Activated T-helper 2 cell treated with anti-CD3 and anti-CD28 coated beads, Interferon-gamma antibody, Interleukin-2, Interleukin-4, amounts not matched to agents 10 μg/mL and 5 μg/mL and 100 μg/mL, durations not matched to agents 14 hours and 24 hours and 36 hours (primary cell): Measurements from ENCODE around the gene FAM136A. TPM values are rescaled to one million over a fixed set of nuclear protein-coding genes. Genes with fewer than 3 reads are reported as not detected.
A peak's percentile ranks its signal among the peaks of the same experiment; 100 is the strongest.

ENCODE experiments used
- DNase-seq: peaks from one replicate; pipeline ENCODE4 v3.0.0; 2021; ENCODE audit warnings: low spot score
- H3K27ac Mint-ChIP-seq: one replicate; pipeline ENCODE4 v1.8.0; 2021; ENCODE audit warnings: mixed read lengths
- H3K27me3 Mint-ChIP-seq: one replicate; pipeline ENCODE4 v1.8.0; 2021; ENCODE audit warnings: low read depth, mixed read lengths
- H3K36me3 Mint-ChIP-seq: one replicate; pipeline ENCODE4 v1.8.0; 2021; ENCODE audit warnings: low read depth, mixed read lengths
- H3K4me1 Mint-ChIP-seq: one replicate; pipeline ENCODE4 v1.8.0; 2021; ENCODE audit warnings: low read depth, mixed read lengths
- H3K4me3 Mint-ChIP-seq: one replicate; pipeline ENCODE4 v1.8.0; 2021; ENCODE audit warnings: low read depth, mild to moderate bottlenecking, moderate library complexity, mixed read lengths
- H3K9me3 Mint-ChIP-seq: one replicate; pipeline ENCODE4 v1.8.0; 2021; ENCODE audit warnings: mixed read lengths
- intact Hi-C: fragments of 100-400 bp; cut with micrococcal nuclease; formaldehyde crosslinking; loops from one replicate; pipeline ENCODE4 v1.15.1; 2023
- total RNA-seq: library from RNA; stranded (reverse); gene quantifications from 2 replicates; pipeline ENCODE4 v1.2.3, GENCODE V29; 2022

Gene FAM136A
- total RNA-seq = 71.3 and 71.8 TPM in 2 replicates

- intact Hi-C loops = loop anchor here (1.0 to 10.0 kb wide), 3 partner anchors 8 to 483 kb away; partner anchors contain the start of gene SNRPG
- DNase-seq = peak; percentile 86
- Mint-ChIP-seq H3K36me3 (peaks cover 41% of the 10 kb centered on the region), H3K27me3 (no peaks in the 10 kb centered on the region), H3K4me3 (peak within 1 kb of the TSS; percentile 88), H3K9me3 (no peaks in the 10 kb centered on the region), H3K27ac (peak within 1 kb of the TSS; percentile 90), H3K4me1 (peaks cover 31% of the 10 kb centered on the region)
Measured at GRCh38 chr2:70301344-70302194, at the start of gene FAM136A. Gene FAM136A (minus strand): TSS chr2:70302067. CDS start chr2:70302011, 56 bp downstream.

DNA sequence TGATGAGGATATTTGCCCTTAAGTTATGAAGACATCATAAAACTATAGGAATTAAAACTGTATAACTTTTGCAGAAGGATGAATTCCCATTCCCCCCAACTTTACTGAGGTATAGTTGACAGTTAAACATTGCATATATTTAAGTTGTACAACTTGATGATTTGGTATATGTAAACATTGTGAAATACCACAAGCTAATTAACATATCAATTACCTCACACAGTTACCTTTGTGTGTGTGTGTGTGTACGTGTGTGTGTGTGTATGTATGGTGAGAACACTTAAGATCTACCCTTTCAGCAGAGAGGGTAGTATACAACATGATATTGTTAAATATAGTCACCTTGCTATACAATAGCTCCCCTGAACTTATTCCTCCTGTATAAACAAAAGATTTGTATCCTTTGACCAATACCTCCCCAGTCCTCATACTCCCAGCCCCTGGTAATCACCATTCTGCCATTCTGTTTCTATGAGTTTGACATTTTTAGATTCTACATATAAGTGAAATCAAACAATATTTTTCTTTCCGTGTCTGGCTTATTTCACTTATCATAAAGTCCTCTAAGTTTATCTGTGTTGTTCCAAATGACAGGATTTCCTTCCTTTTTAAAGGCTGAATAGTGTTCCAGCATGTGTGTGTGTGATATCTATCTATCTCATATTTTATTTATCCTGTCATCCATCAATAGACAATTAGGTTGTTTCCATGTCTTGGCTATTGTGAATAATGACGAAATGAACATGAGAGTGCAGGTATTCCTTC, 48.2 kb upstream of the FAM136A start:
- Mint-ChIP-seq H3K27me3 (peaks cover 21% of the 10 kb centered on the region), H3K4me1 (no peaks in the 10 kb centered on the region), H3K27ac (no peak overlapping the region), H3K36me3 (no peaks in the 10 kb centered on the region), H3K9me3 (no peaks in the 10 kb centered on the region), H3K4me3 (no peak overlapping the region)
- no peak for DNase-seq
- intact Hi-C loops = no loop called here

DNA sequence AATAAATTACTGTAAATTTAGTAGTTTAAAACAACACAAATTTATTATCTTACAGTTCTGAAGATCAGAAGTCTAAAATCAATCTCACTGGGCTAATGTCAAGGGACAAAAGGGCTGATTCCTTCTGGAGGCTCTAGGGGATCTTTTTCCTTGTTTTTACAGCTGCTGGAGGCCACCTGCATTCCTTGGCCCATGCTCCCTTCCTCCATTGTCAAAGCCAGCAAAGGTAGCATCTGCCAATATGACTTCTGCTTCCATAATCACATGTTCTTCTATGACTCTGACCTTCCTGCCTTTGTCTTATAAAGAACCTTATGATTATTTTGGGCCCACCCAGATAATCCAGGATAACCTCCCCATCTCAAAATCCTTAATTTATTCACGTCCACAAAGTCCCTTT, 46.0 kb upstream of the FAM136A start:
- Mint-ChIP-seq H3K9me3 (no peaks in the 10 kb centered on the region), H3K27me3 (peaks cover 26% of the 10 kb centered on the region), H3K4me3 (no peak overlapping the region), H3K36me3 (no peaks in the 10 kb centered on the region), H3K27ac (no peak overlapping the region), H3K4me1 (no peaks in the 10 kb centered on the region)
- intact Hi-C loops = no loop called here
- no peak for DNase-seq

- H3K4me1 Mint-ChIP-seq = no peaks in the 10 kb centered on the region
- no peaks in the 10 kb centered on the region for H3K9me3 Mint-ChIP-seq
- no peak overlapping the region for H3K4me3 Mint-ChIP-seq
- H3K27me3 Mint-ChIP-seq = peaks cover 19% of the 10 kb centered on the region
- DNase-seq = no peak
- H3K36me3 Mint-ChIP-seq = no peaks in the 10 kb centered on the region
- intact Hi-C loops = loop anchor here (5.0 kb wide), 1 partner anchor 273 kb away; no protein-coding TSS in a partner anchor
- H3K27ac Mint-ChIP-seq = no peak overlapping the region
Measured at GRCh38 chr2:70344195-70344594, 42.3 kb upstream of the FAM136A start.

DNA sequence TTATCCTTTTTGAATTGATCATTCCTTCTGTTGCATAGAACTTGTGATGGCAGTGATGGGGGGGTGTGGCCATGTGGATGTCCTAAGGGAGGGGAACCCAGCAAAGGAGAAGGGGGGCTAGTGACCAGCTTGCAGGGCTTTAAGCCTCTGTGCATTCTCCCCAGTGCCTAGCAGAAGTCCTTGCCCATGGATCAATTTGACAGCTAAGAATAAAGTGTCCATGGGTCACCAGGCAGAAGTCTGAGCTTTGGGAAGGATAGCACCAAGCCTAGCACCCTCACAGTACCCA, 39.6 kb upstream of the FAM136A start:
- Mint-ChIP-seq H3K36me3 (no peaks in the 10 kb centered on the region), H3K9me3 (no peaks in the 10 kb centered on the region), H3K4me3 (no peak overlapping the region), H3K27me3 (peaks cover 15% of the 10 kb centered on the region), H3K4me1 (no peaks in the 10 kb centered on the region), H3K27ac (no peak overlapping the region)
- no peak for DNase-seq
- intact Hi-C loops = loop anchor here (1.0 to 5.0 kb wide), 2 partner anchors 276 to 307 kb away; no protein-coding TSS in a partner anchor

DNA sequence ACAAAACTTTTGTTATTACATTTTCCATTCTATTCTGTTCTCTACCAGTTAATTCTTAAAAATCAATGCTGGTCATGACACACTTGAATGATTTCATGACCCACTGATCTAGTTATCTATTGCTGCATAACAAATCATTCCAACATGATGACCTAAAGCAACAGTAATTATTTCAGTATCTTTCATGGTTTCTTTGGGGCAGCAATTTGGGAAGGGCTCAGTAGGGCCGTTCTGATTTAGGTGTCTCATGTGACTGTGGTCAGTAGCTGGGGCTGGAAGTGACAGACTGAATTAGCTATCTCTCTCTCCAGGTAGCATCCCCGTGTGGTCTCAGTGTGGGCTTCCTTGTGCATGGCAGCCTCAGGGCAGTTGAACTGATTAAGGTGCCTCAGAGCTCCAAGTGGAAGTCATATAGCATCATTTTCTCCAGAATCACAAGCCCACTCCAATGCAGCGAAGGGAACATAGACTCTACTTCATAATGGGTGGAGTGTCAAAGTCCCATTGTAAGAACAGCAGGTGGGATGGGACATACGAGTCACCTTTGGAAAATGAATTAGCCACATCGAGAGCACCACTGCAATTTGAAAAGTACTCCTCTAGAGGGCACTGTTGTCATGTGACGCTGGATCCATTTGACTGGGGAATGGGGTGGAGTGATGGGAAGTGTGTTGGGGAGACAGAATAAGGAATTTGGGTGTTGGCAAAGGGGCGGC, 39.1 kb upstream of the FAM136A start:
- peaks cover 15% of the 10 kb centered on the region for H3K27me3 Mint-ChIP-seq
- no peak overlapping the region for H3K4me3 Mint-ChIP-seq
- no peaks in the 10 kb centered on the region for H3K36me3 Mint-ChIP-seq
- peak; percentile 13 for DNase-seq
- H3K4me1 Mint-ChIP-seq = no peaks in the 10 kb centered on the region
- intact Hi-C loops = loop anchor here (1.0 to 5.0 kb wide), 2 partner anchors 276 to 307 kb away; no protein-coding TSS in a partner anchor
- no peak overlapping the region for H3K27ac Mint-ChIP-seq
- no peaks in the 10 kb centered on the region for H3K9me3 Mint-ChIP-seq

DNA sequence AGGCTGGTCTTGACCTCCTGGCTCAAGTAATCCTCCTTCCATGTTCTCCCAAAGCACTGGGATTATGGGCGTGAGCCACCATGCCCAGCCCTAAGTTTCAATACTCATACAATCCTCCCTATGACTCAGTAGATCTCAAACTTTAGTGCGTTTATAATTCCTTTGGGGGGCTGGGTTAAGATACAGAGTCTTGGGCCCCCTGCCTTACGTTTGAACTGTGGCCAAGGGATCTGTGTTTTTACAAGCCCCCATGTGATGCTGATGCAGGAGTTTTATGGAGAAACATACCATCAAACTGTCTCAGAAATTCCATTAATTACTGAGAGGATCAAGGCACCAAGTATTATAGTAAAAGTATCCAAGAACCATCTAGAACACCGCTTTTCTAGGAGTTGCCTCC, 38.2 kb upstream of the FAM136A start:
- intact Hi-C loops = loop anchor here (5.0 kb wide), 1 partner anchor 277 kb away; no protein-coding TSS in a partner anchor
- no peak overlapping the region for H3K4me3 Mint-ChIP-seq

GRCh38 chr2:70336552-70336951, 34.7 kb upstream of the FAM136A start:
- intact Hi-C loops = no loop called here
- no peaks in the 10 kb centered on the region for H3K36me3 Mint-ChIP-seq
- no peak overlapping the region for H3K4me3 Mint-ChIP-seq
- no peaks in the 10 kb centered on the region for H3K4me1 Mint-ChIP-seq
- H3K27ac Mint-ChIP-seq = no peak overlapping the region
- DNase-seq = no peak
- H3K9me3 Mint-ChIP-seq = no peaks in the 10 kb centered on the region
- H3K27me3 Mint-ChIP-seq = peaks cover 6% of the 10 kb centered on the region

More for the DNA sequence above, 38.2 kb upstream of the FAM136A start:
- peaks cover 15% of the 10 kb centered on the region for H3K27me3 Mint-ChIP-seq
- H3K27ac Mint-ChIP-seq = no peak overlapping the region
- no peaks in the 10 kb centered on the region for H3K4me1 Mint-ChIP-seq
- H3K36me3 Mint-ChIP-seq = no peaks in the 10 kb centered on the region
- no peaks in the 10 kb centered on the region for H3K9me3 Mint-ChIP-seq
- no peak for DNase-seq

DNA sequence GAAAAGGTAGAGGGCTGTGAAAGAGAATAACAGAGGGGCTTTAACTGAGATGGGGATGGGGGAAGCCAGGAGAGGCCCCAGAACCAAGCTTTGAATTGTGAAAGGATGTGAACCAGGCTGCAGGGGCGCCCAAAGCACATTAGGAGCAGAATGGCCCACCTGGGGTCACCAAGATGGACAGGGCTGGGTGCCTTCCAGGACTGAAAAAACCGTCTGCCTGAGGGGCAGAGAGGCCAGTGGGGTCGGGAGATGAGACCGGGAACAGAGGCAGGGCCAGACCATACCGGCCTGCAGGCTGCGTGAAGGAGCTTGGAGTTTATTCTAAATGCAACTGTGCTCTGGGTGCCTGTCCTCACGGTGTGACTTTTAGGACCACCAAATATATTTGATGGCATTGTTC, 29.1 kb upstream of the FAM136A start:
- H3K9me3 Mint-ChIP-seq = no peaks in the 10 kb centered on the region
- H3K27ac Mint-ChIP-seq = no peak overlapping the region
- peaks cover 10% of the 10 kb centered on the region for H3K27me3 Mint-ChIP-seq
- no peak for DNase-seq
- intact Hi-C loops = no loop called here
- H3K36me3 Mint-ChIP-seq = no peaks in the 10 kb centered on the region
- H3K4me1 Mint-ChIP-seq = no peaks in the 10 kb centered on the region
- H3K4me3 Mint-ChIP-seq = no peak overlapping the region

GRCh38 chr2:70330476-70330875, 28.6 kb upstream of the FAM136A start:
- DNase-seq = no peak
- intact Hi-C loops = no loop called here
- H3K27ac Mint-ChIP-seq = no peak overlapping the region
- H3K36me3 Mint-ChIP-seq = no peaks in the 10 kb centered on the region
- no peak overlapping the region for H3K4me3 Mint-ChIP-seq
- H3K27me3 Mint-ChIP-seq = peaks cover 10% of the 10 kb centered on the region
- H3K9me3 Mint-ChIP-seq = no peaks in the 10 kb centered on the region
- no peaks in the 10 kb centered on the region for H3K4me1 Mint-ChIP-seq

GRCh38 chr2:70328921-70329561, 27.2 kb upstream of the FAM136A start:
- Mint-ChIP-seq H3K27ac (no peak overlapping the region), H3K4me1 (no peaks in the 10 kb centered on the region), H3K27me3 (peaks cover 11% of the 10 kb centered on the region), H3K36me3 (no peaks in the 10 kb centered on the region), H3K4me3 (no peak overlapping the region), H3K9me3 (no peaks in the 10 kb centered on the region)
- DNase-seq = no peak
- intact Hi-C loops = no loop called here

- Mint-ChIP-seq H3K4me1 (no peaks in the 10 kb centered on the region), H3K36me3 (no peaks in the 10 kb centered on the region), H3K9me3 (no peaks in the 10 kb centered on the region), H3K27me3 (peaks cover 14% of the 10 kb centered on the region), H3K4me3 (no peak overlapping the region), H3K27ac (no peak overlapping the region)
- DNase-seq = no peak
- intact Hi-C loops = no loop called here
Measured at GRCh38 chr2:70325875-70326274, 24.0 kb upstream of the FAM136A start.
